HL-60 (cell line): Measurements from ENCODE around the gene ERAP2.
A peak's percentile ranks its signal among the peaks of the same experiment; 100 is the strongest.

ENCODE experiments used
- DNase-seq, 2 experiments: peaks; one replicate each; pipeline ENCODE4 v3.0.0-alpha.2; 2010 to 2020; ENCODE audit warnings: low read depth in 1 of 2, low spot score in 1 of 2
- H3K27ac ChIP-seq: fragments of 250-450 bp; sonication (Bioruptor Pico); replicated peaks from 2 replicates; pipeline ENCODE4 v1.5.1; 2020; ENCODE audit warnings: mild to moderate bottlenecking, moderate library complexity
- H3K27me3 ChIP-seq: fragments of 250-450 bp; sonication (Bioruptor Pico); 2 replicates; pipeline ENCODE4 v1.5.1; 2021; ENCODE audit warnings: mild to moderate bottlenecking, moderate library complexity; ENCODE audit not compliant: insufficient read depth, poor library complexity, severe bottlenecking
- H3K4me3 ChIP-seq: replicated peaks from 2 replicates; pipeline ENCODE4 v1.5.1; 2011; ENCODE audit warnings: mild to moderate bottlenecking, control low read depth, low read length; ENCODE audit not compliant: insufficient read depth
- CTCF ChIP-seq: IDR thresholded peaks from one replicate; pipeline ENCODE4 v1.5.1; 2011; ENCODE audit warnings: low read length, control low read depth, inconsistent platforms; ENCODE audit not compliant: insufficient read depth
- GABPA ChIP-seq: IDR thresholded peaks from 2 replicates; pipeline ENCODE4 v1.6.1; 2012; ENCODE audit warnings: low read depth
- POLR2AphosphoS5 ChIP-seq: IDR thresholded peaks from 2 replicates; pipeline ENCODE4 v1.6.1; 2012; ENCODE audit warnings: low read depth
- REST ChIP-seq: IDR thresholded peaks from 2 replicates; pipeline ENCODE4 v1.6.1; 2012; ENCODE audit warnings: low read depth; ENCODE audit not compliant: insufficient replicate concordance
- SPI1 ChIP-seq: IDR thresholded peaks from 2 replicates; pipeline ENCODE4 v1.6.1; 2012; ENCODE audit warnings: low read depth, mild to moderate bottlenecking, borderline replicate concordance

The ERAP2 gene

DNA sequence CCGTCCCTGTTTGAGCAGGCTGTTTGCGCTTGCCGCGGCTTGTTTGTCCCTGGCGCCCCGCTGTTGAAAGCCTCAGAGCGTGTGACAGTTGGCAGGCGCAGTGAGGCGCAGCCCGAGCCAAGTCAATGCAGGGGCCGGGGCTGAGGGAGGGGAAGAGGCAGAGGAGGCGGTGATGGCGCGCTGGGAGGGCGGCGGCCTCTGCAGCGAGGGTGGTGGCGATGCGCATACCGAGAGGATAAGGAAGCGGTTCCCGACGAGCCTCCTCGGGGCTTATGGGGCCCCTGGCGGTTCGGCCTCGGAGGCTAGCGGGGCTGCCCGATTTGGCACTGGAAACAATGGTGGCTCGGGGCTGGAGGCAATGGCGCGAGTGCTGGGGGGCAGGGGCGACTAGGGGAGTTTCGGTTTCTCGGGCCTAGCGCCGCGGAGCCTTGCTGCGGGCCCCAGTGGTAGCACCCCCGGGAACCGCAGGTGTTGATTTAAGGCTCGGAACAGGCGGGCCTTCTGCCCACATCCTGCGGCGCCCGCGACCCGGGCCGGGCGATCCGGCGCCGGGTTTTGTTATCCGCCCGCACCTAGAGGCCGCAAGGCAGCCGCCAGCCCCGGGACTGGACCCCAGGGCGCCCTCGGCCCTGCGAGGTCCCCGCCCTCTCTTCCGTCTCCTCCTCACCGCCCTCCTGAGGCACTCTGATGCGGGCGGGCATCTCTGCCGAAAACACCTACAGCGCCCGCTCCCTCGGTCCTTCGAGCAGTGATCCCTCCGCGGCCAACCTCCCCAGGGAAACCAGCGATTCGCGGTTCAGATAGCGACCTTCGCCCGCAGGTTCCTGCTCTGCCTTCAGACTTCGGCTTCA is 58.6 kb downstream of the ERAP2 start:
- no peak for TF ChIP-seq SPI1
- peak; percentile 40; the same call in 1 of the 2 replicates for TF ChIP-seq GABPA
- TF ChIP-seq REST, result peak; percentile 0
- peak; percentile 61 for TF ChIP-seq POLR2AphosphoS5
- no peak for TF ChIP-seq CTCF
- Histone ChIP-seq H3K27me3 (no peaks in the 10 kb centered on the region), H3K27ac (peak overlapping the region; percentile 94), H3K4me3 (peak overlapping the region; percentile 61)
- DNase-seq, result peak; percentile 61 to 86

GRCh38 chr5:96935559-96936430 is 59.5 kb downstream of the ERAP2 start, which contains the start of gene LNPEP:
Gene LNPEP, plus strand, starts transcription at chr5:96936080. Its CDS starts 76 bp downstream, at chr5:96936156.
- DNase-seq, result peak; percentile 74 to 93
- Histone ChIP-seq H3K4me3 (peak within 1 kb of the TSS; percentile 61), H3K27me3 (no peaks in the 10 kb centered on the region), H3K27ac (peak within 1 kb of the TSS; percentile 94)
- TF ChIP-seq SPI1 (no peak), REST (no peak), GABPA (no peak), POLR2AphosphoS5 (peak; percentile 44; the same call in 1 of the 2 replicates)

- DNase-seq, result peak; percentile 5 to 17
- no peak for TF ChIP-seq SPI1
- no peak for TF ChIP-seq GABPA
- TF ChIP-seq CTCF, result no peak
- TF ChIP-seq REST, result no peak
- TF ChIP-seq POLR2AphosphoS5, result no peak
- Histone ChIP-seq H3K4me3 (peak overlapping the region; percentile 61), H3K27ac (peak overlapping the region; percentile 94), H3K27me3 (no peaks in the 10 kb centered on the region)
These were observed 60.4 kb downstream of the ERAP2 start for GRCh38 chr5:96936431-96937320.
